ENCODE results near the gene OR51G2. TPM values are rescaled to one million over a fixed set of nuclear protein-coding genes. Genes with fewer than 3 reads are reported as not detected.

OR51G2 gene
- total RNA-seq, 4 donors from 2014 or later: not detected

DNA sequence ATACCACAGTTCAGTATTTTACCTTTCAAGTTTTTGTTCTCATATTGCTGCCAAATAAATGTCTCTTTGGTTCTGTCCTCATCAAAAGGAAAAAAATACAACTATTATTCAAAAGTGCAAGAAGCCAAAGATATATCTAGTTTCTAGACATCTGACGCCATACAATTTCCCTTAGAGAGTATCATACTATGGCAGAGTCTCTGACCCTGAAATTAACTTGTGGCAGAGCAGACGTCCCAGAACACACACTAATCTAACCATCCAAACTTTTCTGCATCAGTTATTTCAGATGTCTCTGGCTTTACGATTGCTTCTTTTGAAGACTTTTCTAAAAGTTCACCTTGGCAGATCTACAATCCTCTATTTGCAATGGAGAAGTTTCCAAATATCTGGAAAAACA is 34.8 kb downstream of the OR51G2 start:
- H3K4me3 ChIP-seq (ENCODE audit: low read depth, poor library complexity, severe bottlenecking): no peak overlapping the region
- intact Hi-C loops (cut with DNase I; ENCODE audit: low total_unique reads): no loop called here
- WGBS, 2 donors: 51 to 64% methylated on average over 3 of the region's 3 CpGs
- no peak for DNase-seq (ENCODE audit: low spot score in 2 of 2)
- TF ChIP-seq, protein P1, sequence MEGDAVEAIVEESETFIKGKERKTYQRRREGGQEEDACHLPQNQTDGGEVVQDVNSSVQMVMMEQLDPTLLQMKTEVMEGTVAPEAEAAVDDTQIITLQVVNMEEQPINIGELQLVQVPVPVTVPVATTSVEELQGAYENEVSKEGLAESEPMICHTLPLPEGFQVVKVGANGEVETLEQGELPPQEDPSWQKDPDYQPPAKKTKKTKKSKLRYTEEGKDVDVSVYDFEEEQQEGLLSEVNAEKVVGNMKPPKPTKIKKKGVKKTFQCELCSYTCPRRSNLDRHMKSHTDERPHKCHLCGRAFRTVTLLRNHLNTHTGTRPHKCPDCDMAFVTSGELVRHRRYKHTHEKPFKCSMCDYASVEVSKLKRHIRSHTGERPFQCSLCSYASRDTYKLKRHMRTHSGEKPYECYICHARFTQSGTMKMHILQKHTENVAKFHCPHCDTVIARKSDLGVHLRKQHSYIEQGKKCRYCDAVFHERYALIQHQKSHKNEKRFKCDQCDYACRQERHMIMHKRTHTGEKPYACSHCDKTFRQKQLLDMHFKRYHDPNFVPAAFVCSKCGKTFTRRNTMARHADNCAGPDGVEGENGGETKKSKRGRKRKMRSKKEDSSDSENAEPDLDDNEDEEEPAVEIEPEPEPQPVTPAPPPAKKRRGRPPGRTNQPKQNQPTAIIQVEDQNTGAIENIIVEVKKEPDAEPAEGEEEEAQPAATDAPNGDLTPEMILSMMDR (IDR thresholded peaks at IDR 0.05): no peak
- TF ChIP-seq POLR2A (IDR thresholded peaks at IDR 0.05): no peak

DNA sequence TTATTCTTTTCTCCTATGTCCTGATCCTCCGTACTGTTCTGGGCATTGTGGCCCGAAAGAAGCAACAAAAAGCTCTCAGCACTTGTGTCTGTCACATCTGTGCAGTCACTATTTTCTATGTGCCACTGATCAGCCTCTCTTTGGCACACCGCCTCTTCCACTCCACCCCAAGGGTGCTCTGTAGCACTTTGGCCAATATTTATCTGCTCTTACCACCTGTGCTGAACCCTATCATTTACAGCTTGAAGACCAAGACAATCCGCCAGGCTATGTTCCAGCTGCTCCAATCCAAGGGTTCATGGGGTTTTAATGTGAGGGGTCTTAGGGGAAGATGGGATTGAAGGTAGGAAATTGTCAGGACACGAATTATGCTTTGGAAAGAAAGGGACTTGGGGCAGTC is 36.6 kb downstream of the OR51G2 start:
- TF ChIP-seq POLR2A (IDR thresholded peaks at IDR 0.05): no peak
- TF ChIP-seq, protein P1 (IDR thresholded peaks at IDR 0.05): no peak
- intact Hi-C loops (cut with DNase I; ENCODE audit: low total_unique reads): no loop called here
- no peak overlapping the region for H3K4me3 ChIP-seq (ENCODE audit: low read depth, poor library complexity, severe bottlenecking)
- DNase-seq (ENCODE audit: low spot score in 2 of 2): no peak
- 78 to 83% methylated on average over 5 of the region's 5 CpGs for WGBS, 2 donors

DNA sequence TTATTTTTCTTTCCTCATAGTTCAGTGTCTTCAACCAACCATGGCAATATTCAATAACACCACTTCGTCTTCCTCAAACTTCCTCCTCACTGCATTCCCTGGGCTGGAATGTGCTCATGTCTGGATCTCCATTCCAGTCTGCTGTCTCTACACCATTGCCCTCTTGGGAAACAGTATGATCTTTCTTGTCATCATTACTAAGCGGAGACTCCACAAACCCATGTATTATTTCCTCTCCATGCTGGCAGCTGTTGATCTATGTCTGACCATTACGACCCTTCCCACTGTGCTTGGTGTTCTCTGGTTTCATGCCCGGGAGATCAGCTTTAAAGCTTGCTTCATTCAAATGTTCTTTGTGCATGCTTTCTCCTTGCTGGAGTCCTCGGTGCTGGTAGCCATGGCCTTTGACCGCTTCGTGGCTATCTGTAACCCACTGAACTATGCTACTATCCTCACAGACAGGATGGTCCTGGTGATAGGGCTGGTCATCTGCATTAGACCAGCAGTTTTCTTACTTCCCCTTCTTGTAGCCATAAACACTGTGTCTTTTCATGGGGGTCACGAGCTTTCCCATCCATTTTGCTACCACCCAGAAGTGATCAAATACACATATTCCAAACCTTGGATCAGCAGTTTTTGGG is 37.2 kb downstream of the OR51G2 start, which contains the start of gene OR51T1:
Gene OR51T1, plus strand, starts transcription at position 41 of the 641 bp plus-strand sequence. Its CDS starts 0 bp downstream, at position 41.
- intact Hi-C loops (cut with DNase I; ENCODE audit: low total_unique reads): no loop called here
- 73 to 88% methylated on average over 8 of the region's 8 CpGs for WGBS, 2 donors
- DNase-seq (ENCODE audit: low spot score in 2 of 2): no peak
- no peak within 1 kb of the TSS for H3K4me3 ChIP-seq (ENCODE audit: low read depth, poor library complexity, severe bottlenecking)
- no peak for TF ChIP-seq POLR2A (IDR thresholded peaks at IDR 0.05)
- TF ChIP-seq, protein P1 (IDR thresholded peaks at IDR 0.05): no peak

DNA sequence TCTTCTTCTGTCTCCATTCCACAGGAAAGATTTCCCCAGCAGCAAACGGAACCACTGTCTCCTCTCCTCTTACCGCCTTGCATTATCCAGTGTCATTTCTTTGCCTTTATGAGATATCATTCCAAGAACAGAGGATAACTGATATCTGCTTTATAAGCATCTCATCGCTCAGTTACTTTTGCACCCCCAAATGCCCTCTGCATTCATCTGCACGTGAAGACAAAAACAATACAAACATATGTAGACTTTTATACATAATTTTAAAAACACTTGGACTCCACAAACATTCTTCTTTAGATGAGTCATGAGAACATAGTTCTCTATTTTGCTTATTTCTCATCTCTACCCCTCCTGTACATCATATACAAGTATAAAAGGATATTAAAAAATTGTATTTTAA is 38.0 kb downstream of the OR51G2 start:
- no peak for DNase-seq (ENCODE audit: low spot score in 2 of 2)
- intact Hi-C loops (cut with DNase I; ENCODE audit: low total_unique reads): no loop called here
- TF ChIP-seq POLR2A (IDR thresholded peaks at IDR 0.05): no peak
- TF ChIP-seq, protein P1 (IDR thresholded peaks at IDR 0.05): no peak
- no peak overlapping the region for H3K4me3 ChIP-seq (ENCODE audit: low read depth, poor library complexity, severe bottlenecking)
- WGBS, 2 donors: 82 to 86% methylated on average over 4 of the region's 4 CpGs

DNA sequence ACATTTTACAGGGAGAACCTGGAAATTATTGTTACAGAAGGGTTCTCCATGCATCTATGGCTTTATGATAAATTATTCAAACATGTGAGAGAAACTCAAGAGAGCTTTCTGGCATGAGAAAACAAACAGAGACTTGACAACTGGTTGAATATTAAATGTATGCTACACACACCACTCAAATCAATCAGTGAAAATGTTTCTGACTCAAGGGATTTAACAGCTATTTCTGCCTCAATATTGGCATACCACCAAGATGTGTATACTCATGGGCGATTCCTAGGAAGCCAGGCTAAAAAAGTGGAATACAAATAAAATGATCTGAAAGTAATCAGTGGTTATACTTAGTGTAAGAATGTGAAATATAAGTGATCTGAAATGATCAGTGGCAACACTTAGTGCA is 53.3 kb downstream of the OR51G2 start:
- H3K4me3 ChIP-seq (ENCODE audit: low read depth, poor library complexity, severe bottlenecking): no peak overlapping the region
- TF ChIP-seq, protein P1 (IDR thresholded peaks at IDR 0.05): no peak
- WGBS, 2 donors: 45 to 49% methylated on average over 1 of the region's 1 CpG
- no peak for DNase-seq (ENCODE audit: low spot score in 2 of 2)
- intact Hi-C loops (cut with DNase I; ENCODE audit: low total_unique reads): no loop called here

DNA sequence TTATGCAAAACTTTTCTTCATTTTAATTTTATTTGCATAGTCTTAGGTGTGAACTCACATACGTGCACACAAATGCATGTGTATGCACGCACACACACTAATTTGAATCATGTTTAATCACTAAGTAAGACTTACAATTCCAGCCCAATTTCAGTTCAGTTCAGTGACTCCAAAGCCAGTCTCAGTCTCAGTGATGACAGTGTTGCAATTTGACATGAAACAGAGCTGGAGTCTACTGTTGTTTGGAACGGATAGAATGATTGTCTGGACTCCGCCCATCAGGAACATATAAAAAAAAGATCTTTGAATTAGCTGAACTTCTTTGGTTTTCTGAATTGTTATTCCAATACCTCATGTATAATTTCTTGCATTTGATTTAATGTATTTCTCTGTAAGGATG is 55.3 kb downstream of the OR51G2 start:
- no peak for DNase-seq (ENCODE audit: low spot score in 2 of 2)
- 60 to 70% methylated on average over 4 of the region's 4 CpGs for WGBS, 2 donors
- intact Hi-C loops (cut with DNase I; ENCODE audit: low total_unique reads): no loop called here

More for the DNA sequence above, 55.3 kb downstream of the OR51G2 start:
- H3K4me3 ChIP-seq (ENCODE audit: low read depth, poor library complexity, severe bottlenecking): no peak overlapping the region
- TF ChIP-seq, protein P1 (IDR thresholded peaks at IDR 0.05): no peak
- TF ChIP-seq POLR2A (IDR thresholded peaks at IDR 0.05): no peak
